HG03521 (cell line): Measurements from ENCODE around the gene TEK.

Experiments
- ATAC-seq: cut with Tn5 transposase; IDR thresholded peaks from one replicate; pipeline ENCODE4 v1.9.1; 2021; ENCODE audit warnings: mild to moderate bottlenecking, moderate library complexity; ENCODE audit not compliant: unreplicated experiment

Gene TEK

DNA sequence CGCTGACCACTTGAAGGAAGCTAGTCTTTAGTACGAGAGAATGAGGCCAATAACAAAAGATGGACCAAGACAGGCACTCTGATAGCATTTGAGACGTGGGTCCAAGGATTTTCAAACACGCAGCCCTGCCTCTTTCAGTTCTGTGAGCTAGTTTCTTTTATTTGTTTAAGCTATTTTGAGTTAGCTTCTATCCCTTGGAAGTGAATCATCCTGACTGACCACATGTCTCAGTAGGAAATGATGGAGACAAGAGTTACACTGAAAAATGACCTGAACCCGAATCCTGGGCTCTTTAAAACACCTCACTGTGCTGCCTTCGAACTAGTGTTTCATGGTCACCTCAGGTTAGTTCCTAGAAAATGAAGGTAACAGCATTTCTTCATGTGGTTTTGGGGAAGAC is 9.9 kb downstream of the TEK start:
- ATAC-seq = no peak

DNA sequence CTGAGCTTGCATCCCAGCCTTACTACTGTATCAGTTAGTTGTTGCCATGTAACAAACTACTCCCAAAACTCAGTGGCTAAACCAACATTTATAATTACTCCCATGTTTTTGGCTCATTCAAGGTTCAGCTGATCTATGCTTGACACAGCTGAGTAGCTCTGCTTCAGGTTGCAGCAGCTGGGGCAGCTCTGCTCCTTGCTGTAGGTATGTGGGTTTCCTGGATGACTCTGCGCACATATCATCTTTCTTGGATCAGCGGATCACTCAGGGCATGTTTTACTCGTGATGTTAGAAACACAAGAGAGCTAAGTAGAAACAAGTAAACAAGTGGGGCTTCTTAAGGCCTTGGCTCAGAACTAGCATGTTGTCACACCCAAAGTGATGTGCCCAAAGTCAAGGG is 15.1 kb downstream of the TEK start:
- ATAC-seq = no peak

DNA sequence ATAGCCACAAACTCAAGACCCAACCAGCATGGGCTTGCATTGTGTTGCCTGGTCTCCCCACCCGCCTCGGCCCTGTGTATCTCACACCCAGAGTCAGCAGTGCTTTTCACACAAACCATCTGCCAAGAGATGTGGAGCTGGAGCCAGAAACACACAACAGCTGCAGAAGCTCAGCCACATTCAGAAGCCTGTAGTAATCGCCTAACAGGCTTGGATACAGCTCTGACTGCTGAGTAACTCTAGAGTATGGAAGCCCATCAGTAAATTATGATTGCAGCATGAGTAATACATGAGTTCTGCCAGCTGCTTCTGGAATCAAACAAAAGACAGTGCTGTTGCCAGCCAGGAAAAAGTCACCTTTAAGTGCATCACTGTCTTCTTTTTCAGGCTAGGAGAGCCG is 16.0 kb downstream of the TEK start:
- ATAC-seq = no peak

DNA sequence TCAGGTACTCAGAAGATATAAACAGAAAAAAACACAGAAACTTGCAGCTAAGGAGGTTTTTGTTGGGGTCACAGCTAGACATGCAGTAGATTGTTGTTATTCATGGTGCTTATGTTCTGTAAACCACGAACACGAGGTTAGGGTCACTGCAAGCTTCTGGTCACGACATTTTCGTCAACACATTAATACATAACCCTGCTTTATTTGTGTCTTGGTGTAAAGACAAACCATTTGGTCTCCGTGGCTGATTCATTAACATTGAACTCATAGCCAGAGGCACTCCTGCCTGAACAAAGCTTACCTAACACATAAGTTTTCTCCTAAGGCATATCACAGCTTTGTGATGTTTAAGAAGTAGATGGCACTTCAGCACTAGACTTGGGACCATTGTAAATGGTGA is 16.9 kb downstream of the TEK start:
- no peak for ATAC-seq

DNA sequence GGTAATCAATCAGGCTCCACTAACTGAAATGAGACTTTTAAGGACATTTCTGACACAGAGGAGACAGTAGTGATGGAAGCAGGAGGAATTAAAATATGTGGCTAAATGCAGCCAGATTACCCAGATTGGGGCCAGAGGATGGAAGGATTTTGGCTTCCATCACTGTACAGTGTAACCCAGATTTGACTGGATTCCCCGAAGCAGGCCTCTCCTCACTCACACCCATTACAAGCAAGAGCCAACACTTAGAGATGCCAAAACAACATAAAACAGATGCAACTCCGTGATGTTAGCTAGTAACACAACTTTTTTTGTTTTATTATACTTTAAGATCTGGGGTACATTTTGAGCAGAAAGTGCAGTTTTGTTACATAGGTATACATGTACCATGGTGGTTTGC is 17.6 kb downstream of the TEK start:
- ATAC-seq = no peak

DNA sequence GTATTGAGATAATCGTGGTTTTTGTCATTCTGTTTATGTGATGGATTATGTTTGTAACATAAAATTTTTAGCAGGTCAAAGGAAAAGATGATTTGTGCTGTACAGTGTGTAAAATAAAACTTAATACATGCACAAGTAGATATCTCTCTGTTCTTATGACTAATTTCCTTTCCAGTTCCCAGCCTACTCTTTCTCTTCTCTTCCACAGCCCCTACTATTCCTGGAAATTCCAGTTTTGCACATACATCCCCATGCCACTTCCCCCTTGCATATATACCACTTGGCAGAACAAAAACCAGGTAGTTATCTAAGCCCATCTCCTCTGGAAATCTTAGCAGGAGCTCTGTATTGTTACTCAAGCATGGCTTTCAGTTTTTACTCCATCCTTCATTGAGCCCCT is 20.2 kb downstream of the TEK start:
- ATAC-seq = no peak

DNA sequence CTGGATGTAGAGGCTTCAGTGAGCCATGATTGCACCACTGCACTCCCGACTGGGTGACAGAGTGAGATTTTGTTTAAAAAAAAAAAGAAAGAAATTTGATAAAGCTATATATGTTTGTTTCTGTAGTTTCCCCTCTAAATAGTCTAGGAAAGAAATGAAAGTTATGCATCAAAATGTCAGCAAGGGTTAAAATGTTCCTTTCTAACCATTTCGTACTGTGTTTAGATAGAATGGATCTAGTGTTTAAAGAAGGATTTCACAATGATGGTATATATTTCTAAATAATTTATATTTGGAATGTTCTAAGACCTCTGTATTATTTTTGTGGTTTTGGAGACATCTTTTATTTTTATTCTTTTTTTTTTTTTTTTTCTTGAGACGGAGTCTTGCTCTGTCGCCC is 22.7 kb downstream of the TEK start:
- no peak for ATAC-seq

DNA sequence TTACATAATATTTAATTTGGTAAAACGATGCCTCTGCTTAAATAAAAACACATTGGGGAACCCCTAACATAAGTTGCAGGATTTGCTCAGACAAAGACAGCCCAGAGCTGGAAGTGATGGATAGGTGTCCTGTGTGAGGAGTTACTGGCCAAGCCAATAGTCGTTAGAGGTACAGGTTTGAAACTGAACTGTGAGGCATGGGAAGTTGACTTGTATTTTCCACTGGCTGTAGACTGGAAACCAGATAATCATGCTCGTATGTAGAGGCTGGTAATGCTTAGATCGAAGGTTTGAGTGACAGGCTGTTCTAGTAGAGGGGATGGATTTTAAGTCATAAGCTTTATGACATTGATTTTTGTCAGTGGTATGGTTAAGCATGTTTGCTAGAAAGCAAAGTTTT is 24.8 kb downstream of the TEK start:
- no peak for ATAC-seq

DNA sequence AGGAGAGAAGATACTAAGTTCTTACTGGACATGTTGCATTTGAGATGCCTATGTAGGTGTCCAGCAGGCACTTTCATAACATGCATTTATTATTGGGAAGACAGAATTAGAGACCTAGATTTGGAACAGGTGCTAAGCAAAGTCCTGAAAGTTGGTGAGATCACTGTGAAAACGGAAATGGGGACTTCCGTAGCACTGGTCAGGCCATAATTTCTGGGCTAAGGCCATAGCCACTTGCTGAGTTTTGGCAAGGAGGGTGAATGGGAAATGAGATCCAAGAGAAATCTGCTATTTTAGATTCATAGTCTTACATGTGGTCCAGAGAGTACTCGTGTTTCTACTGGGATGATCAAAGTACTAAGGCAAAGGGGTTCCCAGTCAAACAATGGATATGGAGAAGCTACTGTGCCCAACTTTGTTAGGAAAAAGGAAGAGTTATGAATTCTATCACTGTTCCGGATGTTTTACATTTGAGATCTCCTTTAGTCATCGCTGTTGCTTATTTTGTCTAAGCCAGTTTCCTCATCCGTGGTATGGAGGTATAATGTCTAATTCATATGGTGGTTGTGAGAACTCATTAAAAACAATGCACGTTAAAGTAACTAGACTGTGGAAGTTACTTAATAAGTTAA is 33.4 kb downstream of the TEK start:
- no peak for ATAC-seq

DNA sequence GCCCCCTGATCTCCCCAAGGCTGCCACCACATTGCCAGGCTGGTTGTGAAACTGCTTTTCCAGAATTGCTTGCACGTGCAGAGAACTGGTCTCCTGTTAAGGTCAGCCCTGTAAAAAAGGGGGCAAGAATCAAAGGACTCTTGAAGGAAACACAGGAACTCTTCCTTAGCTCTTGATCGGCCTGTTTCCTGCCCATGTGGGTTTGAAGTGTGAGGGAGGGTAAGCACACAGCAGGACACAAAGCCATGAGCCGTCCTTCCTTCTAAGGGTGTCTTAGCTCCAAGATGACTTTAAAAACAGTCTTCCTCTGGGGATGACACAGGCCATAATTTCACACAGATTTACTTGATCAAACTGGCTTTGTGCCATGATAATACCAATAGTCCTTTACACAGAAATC is 36.1 kb downstream of the TEK start:
- ATAC-seq = no peak

DNA sequence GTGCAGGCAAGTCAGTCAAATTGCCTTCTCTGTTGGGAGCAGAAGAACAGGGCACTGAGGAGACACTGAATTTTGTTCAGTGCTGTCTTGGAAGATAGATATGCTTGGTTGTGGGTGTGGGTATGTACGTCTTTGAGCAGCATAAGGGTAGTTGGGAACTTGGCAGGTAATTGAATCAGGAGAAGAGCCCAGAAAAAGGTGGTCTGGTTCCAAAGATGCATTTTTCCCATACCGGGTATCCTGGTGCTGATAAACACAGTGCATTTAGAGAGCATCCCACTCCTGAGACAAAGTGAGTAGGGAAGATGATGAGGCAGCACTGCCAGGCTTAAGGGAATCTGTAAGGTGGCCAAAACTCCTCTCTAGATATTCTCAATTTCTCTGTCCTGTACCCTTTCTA is 40.6 kb downstream of the TEK start:
- ATAC-seq = no peak

DNA sequence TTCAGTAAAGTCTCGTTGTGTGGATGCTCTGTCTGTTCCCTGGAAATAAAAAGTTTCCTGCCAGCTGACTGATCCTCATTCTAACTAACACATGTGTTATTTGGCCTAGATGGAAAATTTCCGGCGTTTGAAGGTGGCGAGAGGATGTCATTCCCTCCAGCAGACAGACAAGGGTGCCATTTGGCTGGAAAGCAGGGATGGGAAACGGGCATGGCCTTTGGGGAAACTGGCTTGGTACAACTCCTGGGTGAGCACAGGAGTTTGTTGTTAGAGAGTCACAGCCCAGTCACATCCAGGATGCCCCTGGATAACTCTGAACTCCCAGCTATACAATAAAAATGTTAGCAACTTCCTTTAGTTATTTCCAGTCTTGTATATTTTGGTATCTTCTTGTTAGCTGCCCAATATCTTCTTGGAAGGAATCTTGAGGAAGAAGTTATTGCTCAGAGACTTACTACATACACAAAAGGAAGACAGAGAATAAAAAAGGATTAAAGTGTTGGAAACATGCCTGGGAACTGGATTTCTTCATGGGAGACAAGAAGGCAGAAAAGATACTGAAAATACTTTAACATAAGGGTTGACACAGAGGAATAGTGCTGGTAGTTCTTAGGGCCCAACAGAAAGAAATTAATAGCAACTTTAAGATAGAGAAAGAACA is 41.9 kb downstream of the TEK start:
- no peak for ATAC-seq

DNA sequence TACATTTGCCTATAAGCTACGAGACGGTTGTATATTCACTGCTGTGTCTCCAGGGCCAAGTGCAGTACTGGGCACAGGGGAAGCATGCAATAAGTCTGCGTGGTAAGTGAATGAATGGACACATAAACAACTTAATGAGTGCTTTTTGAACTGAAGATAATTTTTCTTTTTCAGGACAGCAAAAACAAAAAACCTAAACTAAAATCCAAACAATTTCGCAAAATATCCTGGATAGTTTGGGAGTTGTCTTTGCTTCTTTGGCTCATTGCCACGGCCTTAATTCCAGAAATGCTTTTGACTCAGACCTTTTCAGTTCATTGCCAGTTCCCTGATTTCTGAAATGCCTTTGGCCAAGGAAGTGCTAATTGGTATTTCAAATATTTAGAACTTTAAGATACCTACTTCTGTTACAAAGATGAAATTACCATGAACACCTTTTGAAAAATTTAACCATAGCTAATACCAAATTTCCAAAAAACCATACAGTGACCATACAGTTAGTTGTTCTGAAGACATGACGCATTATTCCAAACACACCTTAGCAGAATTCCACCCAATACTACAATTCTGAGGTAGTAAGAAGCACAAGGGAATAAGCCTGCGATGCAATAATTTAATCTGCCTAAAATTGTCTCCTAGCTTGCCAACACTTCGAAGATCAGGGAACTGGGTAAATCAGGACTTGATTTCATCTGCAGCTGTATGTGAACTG is 42.8 kb downstream of the TEK start:
- ATAC-seq = no peak

DNA sequence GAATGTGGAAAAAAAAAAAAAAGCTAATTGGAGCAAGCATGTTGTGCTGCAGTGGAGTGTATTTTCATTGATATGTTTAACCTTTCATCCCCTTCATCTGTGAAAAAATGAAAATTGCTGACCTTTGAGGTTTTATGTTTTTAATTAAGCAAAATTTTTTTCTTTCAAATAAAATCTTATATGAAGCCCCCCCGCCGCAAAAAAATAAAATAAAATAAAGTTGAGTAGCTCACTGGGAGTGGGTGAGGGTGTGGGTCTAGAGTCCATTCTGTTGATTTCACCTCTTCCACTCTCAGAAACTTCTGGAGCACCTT is 43.3 kb downstream of the TEK start:
- no peak for ATAC-seq

DNA sequence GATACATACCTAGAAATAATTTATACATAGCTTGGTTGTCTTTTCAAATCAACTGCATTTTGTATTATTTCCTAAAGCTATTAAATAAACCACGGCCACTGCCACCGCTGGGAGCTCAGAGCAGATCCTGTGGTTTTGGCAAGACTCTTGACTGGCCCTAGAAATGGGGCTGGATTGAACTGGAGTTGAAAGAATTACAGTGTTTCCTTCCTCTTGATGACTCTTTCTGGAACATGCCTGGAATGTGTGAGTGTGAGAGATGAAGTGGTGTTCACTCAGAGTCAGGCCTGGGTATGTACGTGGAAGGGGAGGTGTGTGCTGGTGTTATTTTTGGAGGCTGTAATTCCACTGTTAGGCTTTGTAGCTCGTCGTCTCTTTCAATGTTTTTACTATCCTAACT is 45.9 kb downstream of the TEK start:
- no peak for ATAC-seq

DNA sequence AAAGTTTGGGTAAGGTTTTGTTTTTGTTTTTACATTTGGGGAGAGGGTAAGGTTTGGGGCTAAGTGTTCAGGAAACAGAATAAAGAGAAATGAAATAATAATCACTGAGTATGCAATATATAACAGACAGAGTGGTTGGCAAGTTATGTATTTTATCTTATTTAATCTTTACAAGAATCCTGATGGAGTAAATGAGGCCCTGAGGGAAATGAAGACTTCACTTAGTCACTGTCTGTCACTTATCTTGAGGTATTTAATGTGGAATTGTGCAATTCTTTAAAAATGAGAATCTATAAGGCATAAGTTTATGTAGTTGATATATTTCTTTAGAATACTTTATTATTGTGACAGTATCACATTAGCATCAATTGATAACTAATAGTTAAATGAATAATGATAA is 48.1 kb downstream of the TEK start:
- ATAC-seq = no peak

DNA sequence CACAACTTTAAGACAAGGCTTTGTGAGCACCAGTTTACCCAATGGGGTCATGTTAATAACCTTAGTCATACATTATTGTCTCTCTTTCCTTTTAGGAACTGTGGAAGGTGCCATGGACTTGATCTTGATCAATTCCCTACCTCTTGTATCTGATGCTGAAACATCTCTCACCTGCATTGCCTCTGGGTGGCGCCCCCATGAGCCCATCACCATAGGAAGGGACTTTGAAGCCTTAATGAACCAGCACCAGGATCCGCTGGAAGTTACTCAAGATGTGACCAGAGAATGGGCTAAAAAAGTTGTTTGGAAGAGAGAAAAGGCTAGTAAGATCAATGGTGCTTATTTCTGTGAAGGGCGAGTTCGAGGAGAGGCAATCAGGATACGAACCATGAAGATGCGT is 48.7 kb downstream of the TEK start:
- no peak for ATAC-seq

DNA sequence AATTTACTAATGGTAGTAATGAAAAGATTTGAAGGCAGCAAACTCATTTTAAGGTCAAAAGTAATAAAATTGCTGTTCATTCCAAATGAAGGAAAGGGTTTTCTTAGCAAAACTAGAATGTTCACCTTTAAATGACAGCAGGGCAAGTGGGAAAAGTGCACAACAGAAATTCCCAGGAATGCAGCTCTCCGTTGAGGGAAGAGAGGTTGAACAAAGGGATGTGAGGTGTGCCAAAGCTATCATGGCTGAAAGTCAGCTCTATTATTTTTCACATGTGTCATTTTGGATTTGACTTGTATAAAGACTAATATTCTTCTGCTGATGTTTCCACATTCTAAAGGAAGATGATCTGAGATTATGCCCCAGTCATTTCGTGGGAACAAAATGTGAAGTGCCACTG is 51.6 kb downstream of the TEK start:
- no peak for ATAC-seq

DNA sequence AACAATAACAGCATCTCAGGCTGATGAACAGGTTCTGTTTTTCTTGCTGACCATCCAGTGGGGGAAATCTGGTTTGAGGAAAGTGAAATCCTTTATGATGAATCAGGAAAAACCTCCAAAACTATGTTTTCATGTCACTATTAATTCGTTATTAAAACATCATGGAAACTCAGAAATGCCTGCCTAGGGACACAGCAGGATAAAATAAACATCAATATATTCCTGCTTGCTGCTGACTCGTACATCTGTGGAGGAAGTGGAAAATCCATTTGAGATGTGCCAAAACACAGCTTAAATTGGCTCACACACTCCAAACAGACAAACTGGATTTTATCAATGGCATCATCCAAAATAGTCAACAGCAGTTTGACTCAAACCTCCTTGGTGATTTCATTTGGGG is 53.0 kb downstream of the TEK start:
- no peak for ATAC-seq

DNA sequence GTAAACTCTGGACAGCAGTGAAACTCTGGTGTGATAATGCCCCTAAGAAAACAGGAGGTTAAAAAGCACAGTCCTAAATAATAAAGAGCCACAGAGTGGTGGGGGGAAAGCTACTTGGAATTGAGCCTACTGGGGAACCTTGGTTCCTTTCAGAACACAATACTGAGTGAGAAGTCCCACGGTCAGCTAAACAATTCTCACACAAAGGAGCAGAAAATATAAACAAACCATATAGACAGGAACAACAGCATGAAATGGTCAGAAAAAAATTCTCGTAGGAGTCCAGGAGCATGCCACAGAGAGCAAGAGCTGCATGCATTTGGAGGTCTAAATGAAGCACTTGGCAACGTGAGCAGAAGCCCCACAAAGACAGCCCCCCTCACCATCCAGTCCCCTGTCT is 56.0 kb downstream of the TEK start:
- ATAC-seq = no peak

DNA sequence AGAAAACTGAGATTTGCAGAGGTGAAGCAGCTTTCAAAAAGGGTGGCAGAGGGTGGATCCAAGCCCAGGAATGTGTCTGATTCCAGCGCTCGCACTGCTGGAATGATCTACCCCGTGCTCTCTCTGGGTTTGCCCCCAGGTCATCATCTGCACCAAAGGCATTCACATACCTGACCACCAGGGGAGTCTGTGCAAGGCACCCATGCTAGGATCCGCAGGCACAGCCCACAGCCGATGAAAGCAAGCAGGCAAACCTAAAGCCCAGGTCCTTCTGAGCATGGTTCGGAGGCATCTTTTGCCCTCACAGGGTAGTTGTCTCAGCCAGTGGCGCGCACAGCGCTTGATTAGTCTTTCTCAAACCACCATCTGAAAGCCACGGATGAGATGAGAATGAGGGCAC is 56.6 kb downstream of the TEK start:
- ATAC-seq = no peak

DNA sequence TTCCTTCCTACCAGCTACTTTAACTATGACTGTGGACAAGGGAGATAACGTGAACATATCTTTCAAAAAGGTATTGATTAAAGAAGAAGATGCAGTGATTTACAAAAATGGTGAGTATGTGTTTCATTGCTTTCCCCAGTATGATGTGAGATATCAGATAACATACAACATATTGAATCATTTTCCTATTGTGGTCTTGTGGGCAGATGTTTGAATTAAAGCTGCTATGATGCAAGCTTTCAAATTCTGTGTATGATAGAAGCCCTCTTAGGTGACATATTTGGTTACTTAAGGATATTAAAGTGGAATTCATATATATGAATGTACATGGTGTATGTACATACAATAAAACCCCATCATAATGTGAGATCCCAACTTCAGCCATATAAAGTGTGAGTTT is 59.5 kb downstream of the TEK start:
- no peak for ATAC-seq

DNA sequence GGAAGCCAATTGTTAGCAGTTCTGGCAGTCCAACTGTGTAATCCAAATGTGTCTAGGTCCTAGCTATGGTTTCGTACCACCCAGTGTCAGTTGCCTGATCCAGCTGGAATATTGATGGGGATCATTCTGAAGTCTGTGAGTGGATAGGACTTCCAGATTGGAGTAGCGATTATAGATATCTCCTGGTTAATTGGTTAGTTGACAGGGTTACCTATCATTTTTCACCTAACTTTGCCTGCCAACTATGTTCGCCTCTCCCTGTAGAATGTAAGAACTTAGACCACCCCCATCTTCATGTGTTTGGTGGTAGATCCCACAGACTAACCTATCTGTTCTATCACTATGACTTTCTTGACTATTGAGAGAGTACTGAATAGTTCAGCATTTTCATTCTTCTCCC is 59.9 kb downstream of the TEK start:
- no peak for ATAC-seq
